ENCODE data around the gene TMEM165.

Gene TMEM165

GRCh38 chr4:55407764-55408163 lies 12.0 kb downstream of the TMEM165 start:
- DNase-seq, result no peak

GRCh38 chr4:55409468-55410171 lies 13.9 kb downstream of the TMEM165 start:
- DNase-seq, result no peak

DNA sequence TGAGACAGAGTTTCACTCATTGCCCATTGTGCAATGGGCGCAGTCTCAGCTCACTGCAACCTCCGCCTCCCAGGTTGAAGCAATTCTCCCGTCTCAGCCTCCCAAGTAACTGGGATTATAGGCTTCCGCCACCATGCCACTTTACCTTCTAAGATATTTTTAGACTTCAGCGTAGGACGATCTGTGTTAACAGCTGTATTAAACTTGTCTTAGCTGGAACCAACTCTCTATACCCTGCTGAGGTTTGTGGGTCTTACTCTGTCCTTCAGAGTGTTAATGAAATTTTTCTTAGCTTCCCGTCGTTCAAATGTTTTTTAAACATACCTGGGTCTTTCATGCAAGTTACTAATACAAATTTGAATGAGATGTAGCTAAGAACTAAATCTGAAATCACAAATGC lies 14.7 kb downstream of the TMEM165 start:
- no peak for DNase-seq

DNA sequence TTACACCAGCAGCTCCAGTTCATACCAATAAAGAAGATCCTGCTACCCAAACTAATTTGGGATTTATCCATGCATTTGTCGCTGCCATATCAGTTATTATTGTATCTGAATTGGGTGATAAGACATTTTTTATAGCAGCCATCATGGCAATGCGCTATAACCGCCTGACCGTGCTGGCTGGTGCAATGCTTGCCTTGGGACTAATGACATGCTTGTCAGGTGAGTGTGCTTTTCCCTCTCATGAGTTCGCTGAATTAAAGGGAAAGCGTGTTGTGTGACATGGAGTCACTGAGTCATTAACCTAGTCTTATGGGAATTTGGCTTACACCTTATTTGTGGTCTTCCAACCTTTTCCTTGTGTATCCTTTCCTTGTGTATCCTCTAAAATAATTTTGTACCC lies 15.9 kb downstream of the TMEM165 start:
- no peak for DNase-seq

DNA sequence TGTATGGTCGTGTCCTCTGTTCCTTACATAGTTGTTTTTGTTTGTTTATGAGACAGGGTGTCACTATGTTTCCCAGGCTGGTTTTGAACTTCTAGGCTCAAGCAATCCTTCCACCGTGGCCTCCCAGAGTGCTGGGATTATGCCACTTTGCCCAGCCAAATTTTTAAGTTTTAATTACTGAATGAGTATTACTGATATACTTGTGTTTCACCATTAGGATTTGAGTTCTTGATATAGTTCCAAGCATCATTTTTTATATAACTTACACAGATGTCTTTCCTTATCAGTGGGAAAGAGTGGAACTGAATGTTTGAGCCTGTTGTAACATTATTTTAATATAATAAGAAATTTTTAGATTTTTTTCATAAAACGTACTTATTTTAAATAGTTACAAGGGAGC lies 20.4 kb downstream of the TMEM165 start:
- DNase-seq, result no peak

GRCh38 chr4:55424791-55425190 lies 29.0 kb downstream of the TMEM165 start:
- DNase-seq, result no peak

DNA sequence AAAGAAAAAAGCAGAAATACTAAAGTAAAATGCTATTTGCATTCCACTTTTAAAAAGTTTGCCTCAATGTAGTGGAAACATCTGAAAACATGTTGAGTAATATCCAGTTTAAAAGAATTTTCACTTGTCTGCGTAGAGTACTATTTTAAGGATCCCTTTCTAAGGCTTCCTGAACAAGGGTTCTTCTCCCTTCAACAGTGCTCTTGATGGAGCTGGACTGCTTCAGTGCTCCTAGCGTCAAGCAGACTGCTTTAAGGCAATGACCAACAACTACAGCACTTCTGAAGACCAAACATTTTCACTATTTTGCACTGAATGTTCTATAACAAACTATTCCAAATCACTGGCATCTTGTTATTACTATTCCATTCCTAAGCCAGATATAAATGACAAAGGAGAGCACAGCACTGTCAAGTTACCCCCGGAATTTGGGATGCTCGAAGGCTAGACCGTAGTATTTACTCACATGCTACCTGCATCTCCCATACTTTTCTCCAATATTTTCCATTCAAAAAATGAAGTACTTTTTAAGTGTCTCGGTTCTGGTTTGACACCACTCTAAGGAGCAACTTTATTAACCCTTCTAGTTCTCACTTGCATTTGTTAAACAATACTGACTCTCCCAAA lies 36.1 kb downstream of the TMEM165 start:
- no peak for DNase-seq

GRCh38 chr4:55435141-55435841 lies 39.5 kb downstream of the TMEM165 start:
- no peak for DNase-seq

- no peak for DNase-seq
Observed at GRCh38 chr4:55437356-55437796, 41.6 kb downstream of the TMEM165 start.

- no peak for DNase-seq
Observed at GRCh38 chr4:55437823-55438222, 42.1 kb downstream of the TMEM165 start.

GRCh38 chr4:55438314-55438713 lies 42.6 kb downstream of the TMEM165 start:
- DNase-seq, result no peak

DNA sequence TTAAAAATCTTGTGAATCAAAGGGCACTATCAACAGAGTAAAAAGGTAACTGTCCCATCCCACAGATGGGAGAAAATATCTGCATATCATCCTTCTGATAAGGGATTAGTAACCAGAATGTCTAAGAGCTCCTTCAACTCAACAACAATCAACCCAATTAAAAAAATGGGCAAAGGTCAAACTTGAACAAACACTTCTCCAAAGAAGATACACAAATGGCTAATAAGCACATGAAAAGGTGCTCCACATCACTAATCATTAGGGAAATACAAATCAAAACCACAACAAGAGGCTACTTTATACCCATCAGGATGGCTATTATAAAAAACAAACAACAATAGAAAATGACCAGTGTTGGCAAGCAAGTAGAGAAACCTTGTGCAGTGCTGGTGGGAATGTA lies 43.3 kb downstream of the TMEM165 start:
- no peak for DNase-seq

DNA sequence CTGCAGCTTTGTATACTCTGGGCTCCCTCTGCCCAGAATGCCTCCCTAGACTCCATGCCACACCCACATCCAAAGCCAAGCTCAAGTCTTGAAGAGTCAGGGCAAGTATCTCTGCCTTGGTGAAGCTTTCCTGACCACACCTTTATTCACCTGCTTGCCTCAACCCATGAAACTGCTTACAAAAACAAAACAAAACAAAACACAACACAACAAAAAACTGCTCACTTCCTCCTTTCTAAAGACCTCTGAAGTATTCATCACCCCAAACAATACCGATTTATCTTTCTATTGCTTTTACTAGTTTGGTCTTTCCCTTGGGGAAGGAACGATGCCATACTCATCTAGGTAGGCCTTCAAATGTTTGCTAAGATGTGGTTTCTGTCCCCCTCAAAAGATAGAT lies 45.0 kb downstream of the TMEM165 start:
- DNase-seq, result no peak

DNA sequence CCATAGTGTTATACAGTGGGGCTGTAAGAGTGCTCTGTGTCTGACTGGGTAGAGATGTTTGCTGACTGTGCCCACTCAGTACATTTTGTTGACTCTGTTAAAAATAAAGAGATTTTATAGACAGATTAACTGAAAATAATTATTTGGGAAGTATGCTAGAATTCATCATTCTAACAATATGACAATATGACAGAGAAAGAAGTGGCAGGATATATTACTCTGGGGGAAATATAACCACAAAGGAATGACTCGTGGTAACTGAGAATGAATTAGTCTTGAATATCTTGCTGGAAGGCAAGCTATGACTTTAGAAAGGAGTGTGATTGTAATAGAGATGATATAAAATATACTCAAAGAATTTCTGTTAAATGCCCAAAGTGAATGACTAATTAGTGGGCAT lies 46.8 kb downstream of the TMEM165 start:
- no peak for DNase-seq

- no peak for DNase-seq
Observed at GRCh38 chr4:55444827-55445226, 49.1 kb downstream of the TMEM165 start.

DNA sequence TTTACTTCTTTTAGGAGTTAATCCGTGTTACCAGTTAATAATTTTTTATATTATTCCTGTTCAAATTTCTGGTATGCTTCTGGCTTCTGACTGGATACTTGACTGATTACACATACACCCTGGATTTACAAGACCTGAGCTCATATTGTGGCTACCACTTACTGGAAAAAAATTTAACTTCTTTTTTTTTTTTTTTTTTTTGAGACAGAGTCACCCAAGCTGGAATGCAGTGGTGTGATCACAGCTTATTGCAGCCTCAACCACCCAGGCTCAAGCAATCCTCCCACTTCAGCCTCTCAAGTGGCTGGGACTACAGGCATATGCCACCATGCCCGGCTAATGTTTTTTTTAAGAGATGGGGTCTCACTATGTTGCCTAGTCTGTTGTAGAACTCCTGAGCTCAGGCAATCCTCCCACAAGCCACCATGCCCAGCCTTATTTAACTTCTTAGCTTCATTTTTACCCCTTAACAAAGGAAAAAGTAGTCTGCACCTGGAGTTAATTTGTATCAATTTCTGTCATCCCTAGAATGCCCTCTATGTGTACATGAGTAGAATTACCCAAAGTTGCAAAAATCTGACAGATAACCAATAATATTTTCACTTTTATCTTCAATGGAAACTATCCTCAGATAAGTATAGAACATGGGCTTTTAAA lies 50.3 kb downstream of the TMEM165 start:
- no peak for DNase-seq

DNA sequence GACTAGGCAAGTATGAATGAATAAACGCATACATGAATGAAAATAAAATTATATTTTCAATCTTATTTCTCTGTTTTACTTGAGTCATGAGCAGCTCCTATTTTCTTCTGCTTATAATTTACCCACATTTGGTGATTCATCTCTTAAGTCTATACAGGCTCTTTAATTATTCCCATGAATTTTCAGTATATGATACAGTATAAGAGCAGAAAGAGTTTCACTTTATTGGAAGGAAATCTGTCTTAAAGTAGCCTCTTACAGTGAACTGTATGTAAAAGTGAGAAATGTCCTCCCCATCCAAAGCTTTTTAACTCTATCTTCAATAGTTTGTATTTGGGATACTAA lies 50.8 kb downstream of the TMEM165 start:
- DNase-seq, result no peak

- no peak for DNase-seq
Observed at GRCh38 chr4:55447108-55447708, 51.5 kb downstream of the TMEM165 start.

- no peak for DNase-seq
Observed at GRCh38 chr4:55447831-55448230, 52.1 kb downstream of the TMEM165 start.

GRCh38 chr4:55450566-55450965 lies 54.8 kb downstream of the TMEM165 start:
- DNase-seq, result no peak

DNA sequence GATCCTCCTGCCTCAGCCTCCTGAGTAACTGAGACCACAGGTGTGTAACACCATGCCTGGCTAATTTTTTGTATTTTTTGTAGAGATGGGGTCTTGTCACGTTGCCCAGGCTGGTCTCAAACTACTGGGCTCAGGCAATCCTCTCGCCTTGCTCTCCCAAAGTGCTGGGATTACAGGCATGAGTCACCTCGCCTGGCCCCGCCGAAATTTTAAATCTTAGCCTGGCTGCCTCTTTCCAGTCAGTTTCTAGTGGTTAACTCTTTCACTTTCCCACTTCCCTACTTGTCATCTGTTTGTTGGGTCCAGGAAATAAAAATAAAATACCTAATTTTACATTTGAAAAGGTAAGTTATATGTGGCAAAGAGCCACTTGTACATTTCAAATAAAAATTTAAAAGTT lies 62.4 kb downstream of the TMEM165 start:
- DNase-seq, result no peak

- DNase-seq, result no peak
Observed at GRCh38 chr4:55458611-55459010, 62.9 kb downstream of the TMEM165 start.

GRCh38 chr4:55466001-55466400 lies 70.2 kb downstream of the TMEM165 start:
- no peak for DNase-seq
